Choroid plexus epithelial cell (primary cell): ENCODE results near the gene ABO.
"Not testable (repeated sequence)": the region's sequence is repeated elsewhere in the genome, so short reads cannot be mapped to it uniquely, and the experiment has no call there.

Source experiments
- DNase-seq: peaks from one replicate; pipeline ENCODE4 v3.0.0-alpha.2; 2010; ENCODE audit warnings: low read depth
- H3K4me3 ChIP-seq: 2 replicates; pipeline ENCODE4 v1.5.1; 2011; ENCODE audit warnings: low read depth, mild to moderate bottlenecking, control low read depth, low read length, moderate library complexity
- CTCF ChIP-seq: conservative IDR thresholded peaks from 2 replicates; pipeline ENCODE4 v1.5.1; 2011; ENCODE audit warnings: low read depth, mild to moderate bottlenecking, control low read depth, inconsistent platforms, low read length, moderate library complexity

Gene ABO

GRCh38 chr9:133276923-133277322 is 1.9 kb upstream of the ABO start:
- no peak for TF ChIP-seq CTCF
- no peak overlapping the region for H3K4me3 ChIP-seq
- DNase-seq, result no peak

- DNase-seq, result no peak
- no peak for TF ChIP-seq CTCF
- no peak overlapping the region for H3K4me3 ChIP-seq
Measured at GRCh38 chr9:133276001-133276884, 1.2 kb upstream of the ABO start.

- TF ChIP-seq CTCF, result no peak
- no peak overlapping the region for H3K4me3 ChIP-seq
- no peak for DNase-seq
Measured at GRCh38 chr9:133274236-133275104, 531 bp downstream of the ABO start.

GRCh38 chr9:133273819-133274218 is 1.2 kb downstream of the ABO start:
- H3K4me3 ChIP-seq, result no peak overlapping the region
- TF ChIP-seq CTCF, result no peak
- DNase-seq, result no peak

- no peak for TF ChIP-seq CTCF
Measured at GRCh38 chr9:133273098-133273497, 1.9 kb downstream of the ABO start.

GRCh38 chr9:133269537-133270362 is 5.3 kb downstream of the ABO start:
- H3K4me3 ChIP-seq, result no peak overlapping the region
- DNase-seq, result no peak
- TF ChIP-seq CTCF, result no peak

More at GRCh38 chr9:133273098-133273497, 1.9 kb downstream of the ABO start:
- no peak overlapping the region for H3K4me3 ChIP-seq
- no peak for DNase-seq

GRCh38 chr9:133269136-133269535 is 5.9 kb downstream of the ABO start:
- not testable (repeated sequence) for H3K4me3 ChIP-seq, DNase-seq
